Panc1 (cell line): Measurements from ENCODE around the gene FCRL4. TPM values are rescaled to one million over a fixed set of nuclear protein-coding genes. Genes with fewer than 3 reads are reported as not detected.
A peak's percentile ranks its signal among the peaks of the same experiment; 100 is the strongest.

ENCODE experiments used
- ATAC-seq: fragments of 200-7000 bp; cut with Tn5 transposase; 2 replicates; pipeline ENCODE4 v1.9.1; 2020; ENCODE audit warnings: mild to moderate bottlenecking, moderate library complexity
- BruUV-seq: library from RNA; stranded (reverse); fragments of 400-500 nt; replicated peaks from 2 replicates; lab custom pipeline; 2021; lab: Mats Ljungman, UMichigan
- CTCF ChIA-PET: fragments of 300-600 bp; sonication (Branson Sonifier 250); formaldehyde crosslinking; loops from one replicate; lab custom pipeline; 2022; ENCODE audit warnings: antibody characterized with exemption; lab: Charles Lee
- POLR2A ChIA-PET: fragments of 300-600 bp; sonication (Branson Sonifier 250); formaldehyde crosslinking; loops from one replicate; lab custom pipeline; 2022; ENCODE audit warnings: antibody characterized with exemption; lab: Charles Lee
- DNase-seq: peaks from one replicate; pipeline ENCODE4 v3.0.0-alpha.2; 2010; ENCODE audit warnings: low read depth, low spot score
- H3K27ac ChIP-seq: 2 replicates; pipeline ENCODE4 v1.5.1; 2011; ENCODE audit warnings: mild to moderate bottlenecking, low read length, inconsistent platforms
- H3K27me3 ChIP-seq: fragments of 200-500 bp; sonication (Bioruptor generic); 2 replicates; pipeline ENCODE4 v1.6.0; 2014; ENCODE audit warnings: low read length, inconsistent platforms; ENCODE audit not compliant: control insufficient read depth, insufficient read depth
- H3K36me3 ChIP-seq: fragments of 200-500 bp; sonication (Bioruptor generic); 2 replicates; pipeline ENCODE4 v1.5.1; 2014; ENCODE audit warnings: inconsistent platforms, mild to moderate bottlenecking, low read length, moderate library complexity; ENCODE audit not compliant: control insufficient read depth, insufficient read depth
- H3K4me1 ChIP-seq: 2 replicates; pipeline ENCODE4 v1.5.1; 2011; ENCODE audit warnings: inconsistent platforms, mild to moderate bottlenecking, low read length, moderate library complexity; ENCODE audit not compliant: control insufficient read depth, insufficient read depth
- H3K4me3 ChIP-seq, 2 experiments: 2 replicates each; pipeline ENCODE4 v1.5.1; 2011 to 2012; ENCODE audit warnings: low read depth in 2 of 2, low read length in 2 of 2, mild to moderate bottlenecking in 2 of 2, inconsistent platforms in 1 of 2, moderate library complexity in 1 of 2
- H3K9me3 ChIP-seq: fragments of 200-500 bp; sonication (Bioruptor generic); 2 replicates; pipeline ENCODE4 v1.5.1; 2014; ENCODE audit warnings: low read depth, mild to moderate bottlenecking, inconsistent platforms, low read length, moderate library complexity; ENCODE audit not compliant: control insufficient read depth, insufficient read depth
- POLR2AphosphoS5 ChIP-seq: IDR thresholded peaks from 2 replicates; pipeline ENCODE4 v1.6.1; 2012; ENCODE audit warnings: mild to moderate bottlenecking, low read depth, low read length, moderate library complexity
- REST ChIP-seq, 2 experiments: IDR thresholded peaks; 2 replicates each; pipeline ENCODE4 v1.6.1; 2011 to 2012; ENCODE audit warnings: low read depth in 2 of 2, control low read depth in 1 of 2, low read length in 1 of 2, mild to moderate bottlenecking in 1 of 2, moderate library complexity in 1 of 2; ENCODE audit not compliant: insufficient read depth in 1 of 2
- SIN3A ChIP-seq: IDR thresholded peaks from 2 replicates; pipeline ENCODE4 v1.6.1; 2012; ENCODE audit warnings: low read depth, mild to moderate bottlenecking, low read length, moderate library complexity, borderline replicate concordance; ENCODE audit not compliant: insufficient read depth
- TCF7L2 ChIP-seq: IDR thresholded peaks from 2 replicates; pipeline ENCODE4 v1.6.1; 2011; ENCODE audit warnings: mild to moderate bottlenecking, low read depth, low read length, inconsistent platforms
- in situ Hi-C: cut with HindIII; loops from 2 replicates; pipeline ENCODE4 v1.10.0; 2016; ENCODE audit warnings: low sequenced_read_pairs, low pct_unique_long_range_greater_than_20kb
- intact Hi-C: fragments of 100-400 bp; cut with micrococcal nuclease; formaldehyde crosslinking; loops from one replicate; pipeline ENCODE4 v1.10.0; 2022; ENCODE audit not compliant: unreplicated experiment
- total RNA-seq: library from RNA; stranded (reverse); gene quantifications from one replicate; pipeline ENCODE4 v1.2.1, GENCODE V29; 2021; ENCODE audit not compliant: unreplicated experiment
- TF ChIP-seq, protein P1 (sequence below): fragments of 450-650 bp; IDR thresholded peaks from 2 replicates; pipeline ENCODE4 v1.5.1; 2017; ENCODE audit warnings: mild to moderate bottlenecking

The FCRL4 gene
- total RNA-seq, 1 experiment from 2014 or later: not detected

- no peak for ATAC-seq
- ChIA-PET POLR2A (no interaction called here), CTCF (no interaction called here)
- intact Hi-C loops: no loop called here
- Histone ChIP-seq H3K27me3 (no peaks in the 10 kb centered on the region; the same call in none of the 2 replicates), H3K9me3 (no peaks in the 10 kb centered on the region), H3K27ac (no peak overlapping the region), H3K36me3 (no peaks in the 10 kb centered on the region), H3K4me3 (no peak overlapping the region), H3K4me1 (no peaks in the 10 kb centered on the region)
- in situ Hi-C loops: no loop called here
- DNase-seq: no peak
- TF ChIP-seq REST (IDR thresholded peaks at IDR 0.05; ENCODE audit: insufficient read depth in 1 of 2, low read depth in 2 of 2, low read length in 1 of 2) (no peak), TCF7L2 (no peak), SIN3A (no peak), POLR2AphosphoS5 (no peak)
- TF ChIP-seq, protein P1, sequence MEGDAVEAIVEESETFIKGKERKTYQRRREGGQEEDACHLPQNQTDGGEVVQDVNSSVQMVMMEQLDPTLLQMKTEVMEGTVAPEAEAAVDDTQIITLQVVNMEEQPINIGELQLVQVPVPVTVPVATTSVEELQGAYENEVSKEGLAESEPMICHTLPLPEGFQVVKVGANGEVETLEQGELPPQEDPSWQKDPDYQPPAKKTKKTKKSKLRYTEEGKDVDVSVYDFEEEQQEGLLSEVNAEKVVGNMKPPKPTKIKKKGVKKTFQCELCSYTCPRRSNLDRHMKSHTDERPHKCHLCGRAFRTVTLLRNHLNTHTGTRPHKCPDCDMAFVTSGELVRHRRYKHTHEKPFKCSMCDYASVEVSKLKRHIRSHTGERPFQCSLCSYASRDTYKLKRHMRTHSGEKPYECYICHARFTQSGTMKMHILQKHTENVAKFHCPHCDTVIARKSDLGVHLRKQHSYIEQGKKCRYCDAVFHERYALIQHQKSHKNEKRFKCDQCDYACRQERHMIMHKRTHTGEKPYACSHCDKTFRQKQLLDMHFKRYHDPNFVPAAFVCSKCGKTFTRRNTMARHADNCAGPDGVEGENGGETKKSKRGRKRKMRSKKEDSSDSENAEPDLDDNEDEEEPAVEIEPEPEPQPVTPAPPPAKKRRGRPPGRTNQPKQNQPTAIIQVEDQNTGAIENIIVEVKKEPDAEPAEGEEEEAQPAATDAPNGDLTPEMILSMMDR: no peak
- BruUV-seq: no TSS peak
Observed at GRCh38 chr1:157628773-157629172, 30.9 kb upstream of the FCRL4 start.

- Histone ChIP-seq H3K27me3 (no peaks in the 10 kb centered on the region; the same call in none of the 2 replicates), H3K4me3 (no peak overlapping the region), H3K27ac (no peak overlapping the region), H3K36me3 (no peaks in the 10 kb centered on the region), H3K9me3 (no peaks in the 10 kb centered on the region), H3K4me1 (no peaks in the 10 kb centered on the region)
- in situ Hi-C loops (no loop called here), intact Hi-C loops (no loop called here)
- ChIA-PET POLR2A (no interaction called here), CTCF (no interaction called here)
- ATAC-seq: no peak
- no peak for DNase-seq
- no peak for TF ChIP-seq POLR2AphosphoS5
- TF ChIP-seq REST (IDR thresholded peaks at IDR 0.05; ENCODE audit: insufficient read depth in 1 of 2, low read depth in 2 of 2, low read length in 1 of 2): no peak
- TF ChIP-seq, protein P1: peak; percentile 20
- no TSS peak for BruUV-seq
Observed at GRCh38 chr1:157626099-157626498, 28.2 kb upstream of the FCRL4 start.
